Stimulated activated CD4-positive, alpha-beta T cell treated with anti-CD3 and anti-CD28 coated beads, Interleukin-12 subunit alpha, Interleukin-12 subunit beta, amount 100 ng/mL, for 24 hours (primary cell): ENCODE data around the gene DNMT1.

Source experiments
- DNase-seq, 2 experiments: peaks; one replicate each; pipeline ENCODE4 v3.0.0-alpha.2; 2020; ENCODE audit warnings: low read depth in 2 of 2

DNMT1 gene

GRCh38 chr19:10095622-10095947, 99.2 kb downstream of the DNMT1 start:
- DNase-seq = no peak

- DNase-seq = no peak
These were observed 101.2 kb downstream of the DNMT1 start for GRCh38 chr19:10093295-10094186.

GRCh38 chr19:10092648-10093294, 102.0 kb downstream of the DNMT1 start:
- DNase-seq = no peak

GRCh38 chr19:10091895-10092641, 102.7 kb downstream of the DNMT1 start:
- no peak for DNase-seq

GRCh38 chr19:10091370-10091687, 103.4 kb downstream of the DNMT1 start:
- DNase-seq = no peak

DNA sequence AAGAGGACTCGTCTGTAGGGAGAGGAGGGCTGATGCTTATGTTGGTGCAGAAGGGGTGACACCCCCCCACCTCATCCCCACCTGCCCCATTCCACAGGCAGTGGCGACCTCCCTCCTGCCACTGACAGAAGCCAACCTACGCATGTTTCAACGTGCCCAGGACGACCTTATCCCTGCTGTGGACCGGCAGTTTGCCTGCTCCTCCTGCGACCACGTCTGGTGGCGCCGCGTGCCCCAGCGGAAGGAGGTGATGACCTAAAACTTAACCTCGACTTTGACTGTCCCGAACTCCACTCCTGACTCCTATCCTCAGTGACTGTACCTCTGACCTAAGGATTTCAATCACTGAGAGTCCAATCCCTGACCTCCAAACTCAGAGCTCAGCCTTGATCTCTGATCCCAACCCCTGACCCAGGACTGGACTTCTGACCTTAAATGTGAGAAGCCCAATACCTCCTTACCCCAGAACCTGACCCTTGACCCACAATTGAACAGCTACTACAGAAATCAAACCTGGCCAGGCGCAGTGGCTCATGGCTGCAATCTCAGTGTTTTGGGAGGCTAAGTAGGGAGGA, 104.9 kb downstream of the DNMT1 start:
- DNase-seq = no peak

DNA sequence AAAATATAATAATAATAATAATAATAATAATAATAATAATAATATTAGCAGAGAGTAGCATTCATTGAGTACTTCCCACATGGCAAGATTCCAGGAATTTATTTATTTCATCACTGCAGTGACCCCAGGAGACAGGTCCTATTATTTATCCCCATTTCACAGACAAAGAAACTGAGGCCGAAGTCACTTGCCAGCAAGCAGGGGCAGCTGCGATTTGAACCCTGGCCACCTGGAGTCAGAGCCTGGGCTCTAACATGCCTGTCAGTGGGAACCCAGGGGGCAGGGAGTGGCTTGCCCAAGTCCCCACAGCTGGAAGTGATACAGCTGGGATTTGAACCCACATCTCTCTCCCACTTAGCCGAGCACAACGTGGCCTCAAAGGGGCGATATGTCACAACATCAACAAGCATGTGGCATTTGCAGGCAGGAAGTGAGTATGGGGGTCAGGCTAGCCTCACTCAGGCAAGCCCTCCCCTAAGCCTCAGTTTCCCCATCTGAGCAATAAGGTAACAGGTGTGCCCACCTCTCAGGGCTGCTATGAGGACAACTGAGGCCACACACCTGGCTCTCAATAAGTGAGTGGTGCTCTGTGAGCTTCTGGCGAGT, 105.7 kb downstream of the DNMT1 start:
- no peak for DNase-seq

- no peak for DNase-seq
These were observed 107.3 kb downstream of the DNMT1 start for GRCh38 chr19:10087296-10088061.

GRCh38 chr19:10086591-10087192, 108.1 kb downstream of the DNMT1 start:
- DNase-seq = no peak

- DNase-seq = peak; percentile 54 to 68
These were observed 108.8 kb downstream of the DNMT1 start, which contains the start of gene SHFL for GRCh38 chr19:10085641-10086590. Gene SHFL (plus strand): TSS chr19:10086317. CDS start chr19:10086428, 111 bp downstream.

DNA sequence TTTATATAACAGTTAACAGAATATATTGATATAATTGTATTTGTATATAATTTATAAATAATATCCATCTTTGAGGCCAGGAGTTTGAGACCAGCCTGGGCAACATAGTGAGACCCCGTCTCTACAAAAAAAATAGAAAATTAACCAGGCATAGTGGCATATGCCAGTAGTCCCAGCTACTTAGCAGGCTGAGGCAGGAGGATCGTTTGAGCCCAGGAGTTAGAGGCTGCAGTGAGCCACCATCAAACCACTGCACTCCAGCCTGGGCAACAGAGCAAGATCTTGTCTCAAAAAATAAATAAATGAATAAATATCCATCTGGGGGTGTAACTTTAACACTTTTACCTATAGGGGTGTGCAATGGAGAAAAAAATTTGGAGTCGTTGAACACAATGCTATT, 110.0 kb downstream of the DNMT1 start:
- no peak for DNase-seq

- DNase-seq = no peak
These were observed 110.8 kb downstream of the DNMT1 start for GRCh38 chr19:10083911-10084310.
